NB4 (cell line): ENCODE results near the gene TMC4.
"Not testable (repeated sequence)": the region's sequence is repeated elsewhere in the genome, so short reads cannot be mapped to it uniquely, and the experiment has no call there.

Experiments
- DNase-seq: peaks from one replicate; pipeline ENCODE4 v3.0.0; 2010; ENCODE audit warnings: low read depth
- H3K4me3 ChIP-seq: one replicate; pipeline ENCODE4 v1.5.1; 2011; ENCODE audit warnings: mild to moderate bottlenecking, low read depth, low read length, moderate library complexity
- CTCF ChIP-seq: IDR thresholded peaks from one replicate; pipeline ENCODE4 v1.5.1; 2012; ENCODE audit warnings: low read depth, low read length
- MAX ChIP-seq: IDR thresholded peaks from 2 replicates; pipeline ENCODE4 v1.6.1; 2011; ENCODE audit warnings: low read depth, low read length
- MYC ChIP-seq: IDR thresholded peaks from 2 replicates; pipeline ENCODE4 v1.6.1; 2011; ENCODE audit warnings: low read depth, low read length
- POLR2A ChIP-seq: IDR thresholded peaks from 2 replicates; pipeline ENCODE4 v1.6.1; 2011; ENCODE audit warnings: mild to moderate bottlenecking; ENCODE audit not compliant: insufficient read length; ENCODE audit errors: extremely low read depth

TMC4 gene

GRCh38 chr19:54188215-54188871 lies 15.4 kb upstream of the TMC4 start:
- peak; percentile 81 for DNase-seq
- TF ChIP-seq MAX = no peak
- 0 out of 2 replicates have a peak, but pooled peaks have one; percentile 8 for TF ChIP-seq MYC
- H3K4me3 ChIP-seq = peak overlapping the region; percentile 71

- DNase-seq = no peak
- no peak overlapping the region for H3K4me3 ChIP-seq
- no peak for TF ChIP-seq POLR2A
- TF ChIP-seq MAX = no peak
- TF ChIP-seq MYC = no peak
Measured at GRCh38 chr19:54186934-54187381, 14.0 kb upstream of the TMC4 start.

- no peak for DNase-seq
- H3K4me3 ChIP-seq = no peak overlapping the region
- TF ChIP-seq MYC (no peak), CTCF (no peak), MAX (no peak), POLR2A (no peak)
Measured at GRCh38 chr19:54186351-54186750, 13.4 kb upstream of the TMC4 start.

- TF ChIP-seq MAX (no peak), MYC (no peak), POLR2A (no peak), CTCF (no peak)
- no peak for DNase-seq
- no peak overlapping the region for H3K4me3 ChIP-seq
Measured at GRCh38 chr19:54183431-54183830, 10.5 kb upstream of the TMC4 start.

- not testable (repeated sequence) for H3K4me3 ChIP-seq, DNase-seq
Measured at GRCh38 chr19:54181894-54182293, 8.9 kb upstream of the TMC4 start.

GRCh38 chr19:54180691-54181091 lies 7.7 kb upstream of the TMC4 start:
- no peak overlapping the region for H3K4me3 ChIP-seq
- TF ChIP-seq CTCF (no peak), MYC (no peak), POLR2A (no peak), MAX (no peak)
- no peak for DNase-seq

- DNase-seq = no peak
- H3K4me3 ChIP-seq = no peak overlapping the region
- TF ChIP-seq MYC = no peak
- TF ChIP-seq MAX = no peak
- TF ChIP-seq CTCF = no peak
- no peak for TF ChIP-seq POLR2A
Measured at GRCh38 chr19:54179921-54180461, 7.0 kb upstream of the TMC4 start.
